ENCODE measurements around the gene DRAM1. TPM values are rescaled to one million over a fixed set of nuclear protein-coding genes. Genes with fewer than 3 reads are reported as not detected.

The DRAM1 gene
- total and polyA plus RNA-seq, 3 donors from 2014 or later: 4.4 to 13.1 (median 4.5) TPM

DNA sequence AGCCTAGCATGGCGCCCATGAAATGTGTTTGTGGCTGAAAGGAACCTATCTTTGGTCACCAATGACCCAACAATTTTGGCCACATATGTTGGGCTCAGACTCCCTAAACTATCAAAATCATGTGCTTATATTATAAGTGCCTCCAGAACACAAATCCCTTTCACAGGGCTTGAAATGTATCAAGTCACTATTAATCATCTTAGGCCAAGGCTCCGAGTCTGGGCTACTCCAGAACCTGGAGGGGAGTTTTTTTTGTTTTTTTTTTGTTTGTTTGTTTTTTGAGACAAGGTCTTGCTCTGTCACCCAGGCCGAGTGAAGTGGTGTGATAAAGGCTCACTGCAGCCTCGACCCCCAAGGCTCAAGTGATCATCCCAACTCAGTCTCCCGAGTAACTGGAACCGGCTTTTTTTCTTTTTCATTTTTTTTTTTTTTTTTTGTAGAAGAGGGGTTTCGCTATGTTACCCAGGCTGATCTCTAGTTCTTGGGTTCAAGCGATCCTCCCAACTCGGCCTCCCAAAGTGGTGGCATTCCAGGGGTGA is 989 bp upstream of the DRAM1 start:
- peak overlapping the region; percentile 89 to 96 for H3K27ac ChIP-seq
- H3K36me3 ChIP-seq (ENCODE audit: low read depth, missing control alignments): no peaks in the 10 kb centered on the region
- TF ChIP-seq, protein P1, sequence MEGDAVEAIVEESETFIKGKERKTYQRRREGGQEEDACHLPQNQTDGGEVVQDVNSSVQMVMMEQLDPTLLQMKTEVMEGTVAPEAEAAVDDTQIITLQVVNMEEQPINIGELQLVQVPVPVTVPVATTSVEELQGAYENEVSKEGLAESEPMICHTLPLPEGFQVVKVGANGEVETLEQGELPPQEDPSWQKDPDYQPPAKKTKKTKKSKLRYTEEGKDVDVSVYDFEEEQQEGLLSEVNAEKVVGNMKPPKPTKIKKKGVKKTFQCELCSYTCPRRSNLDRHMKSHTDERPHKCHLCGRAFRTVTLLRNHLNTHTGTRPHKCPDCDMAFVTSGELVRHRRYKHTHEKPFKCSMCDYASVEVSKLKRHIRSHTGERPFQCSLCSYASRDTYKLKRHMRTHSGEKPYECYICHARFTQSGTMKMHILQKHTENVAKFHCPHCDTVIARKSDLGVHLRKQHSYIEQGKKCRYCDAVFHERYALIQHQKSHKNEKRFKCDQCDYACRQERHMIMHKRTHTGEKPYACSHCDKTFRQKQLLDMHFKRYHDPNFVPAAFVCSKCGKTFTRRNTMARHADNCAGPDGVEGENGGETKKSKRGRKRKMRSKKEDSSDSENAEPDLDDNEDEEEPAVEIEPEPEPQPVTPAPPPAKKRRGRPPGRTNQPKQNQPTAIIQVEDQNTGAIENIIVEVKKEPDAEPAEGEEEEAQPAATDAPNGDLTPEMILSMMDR (IDR thresholded peaks at IDR 0.05): no peak
- TF ChIP-seq POLR2A (IDR thresholded peaks at IDR 0.05): no peak
- 30 to 32% methylated on average over 9 of the region's 9 CpGs for WGBS, 2 donors
- H3K4me1 ChIP-seq: no peaks in the 10 kb centered on the region
- intact Hi-C loops (cut with DNase I; ENCODE audit: low total_unique reads): no loop called here
- no peak for DNase-seq
- H3K4me3 ChIP-seq: peak overlapping the region; percentile 86 to 88
- H3K9me3 ChIP-seq: no peaks in the 10 kb centered on the region
- H3K27me3 ChIP-seq: no peaks in the 10 kb centered on the region

DNA sequence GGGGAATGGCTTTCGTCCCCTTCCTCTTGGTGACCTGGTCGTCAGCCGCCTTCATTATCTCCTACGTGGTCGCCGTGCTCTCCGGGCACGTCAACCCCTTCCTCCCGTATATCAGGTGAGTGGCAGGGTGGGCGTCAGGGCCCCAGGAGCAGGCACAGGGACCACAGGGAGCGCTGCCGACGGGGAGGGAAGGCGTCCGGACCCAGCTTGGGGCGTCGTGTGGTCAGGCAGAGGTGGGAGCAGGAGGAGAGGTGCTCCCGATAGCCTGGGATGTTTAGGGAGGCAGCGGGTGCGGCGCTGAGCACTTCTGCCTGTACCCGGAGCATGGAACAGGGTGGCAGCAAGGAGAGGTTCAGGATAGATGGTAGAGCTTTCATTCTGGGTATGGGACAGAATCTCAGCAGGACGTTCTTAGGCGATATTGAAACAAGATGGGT is 444 bp downstream of the DRAM1 start:
- intact Hi-C loops (cut with DNase I; ENCODE audit: low total_unique reads): no loop called here
- TF ChIP-seq, protein P1 (IDR thresholded peaks at IDR 0.05): no peak
- no peak for TF ChIP-seq POLR2A (IDR thresholded peaks at IDR 0.05)

GRCh38 chr12:101878243-101878821 is 952 bp downstream of the DRAM1 start:
- H3K4me3 ChIP-seq: peak overlapping the region; percentile 86 to 88
- no peaks in the 10 kb centered on the region for H3K4me1 ChIP-seq
- peak overlapping the region; percentile 89 to 96 for H3K27ac ChIP-seq
- WGBS, 2 donors: 15 to 28% methylated on average over 7 of the region's 7 CpGs
- no peaks in the 10 kb centered on the region for H3K9me3 ChIP-seq
- TF ChIP-seq, protein P1 (IDR thresholded peaks at IDR 0.05): no peak
- no peak for TF ChIP-seq POLR2A (IDR thresholded peaks at IDR 0.05)
- no peaks in the 10 kb centered on the region for H3K27me3 ChIP-seq
- DNase-seq: no peak
- H3K36me3 ChIP-seq (ENCODE audit: low read depth, missing control alignments): no peaks in the 10 kb centered on the region
- intact Hi-C loops (cut with DNase I; ENCODE audit: low total_unique reads): no loop called here

More for the DNA sequence above, 444 bp downstream of the DRAM1 start:
- Histone ChIP-seq H3K4me3 (peak overlapping the region; percentile 86 to 88), H3K27me3 (no peaks in the 10 kb centered on the region), H3K4me1 (no peaks in the 10 kb centered on the region), H3K36me3 (ENCODE audit: low read depth, missing control alignments) (no peaks in the 10 kb centered on the region), H3K27ac (peak overlapping the region; percentile 89 to 96), H3K9me3 (no peaks in the 10 kb centered on the region)
- 0 to 2% methylated on average over 24 of the region's 24 CpGs for WGBS, 2 donors
- DNase-seq: peak; percentile 31

DNA sequence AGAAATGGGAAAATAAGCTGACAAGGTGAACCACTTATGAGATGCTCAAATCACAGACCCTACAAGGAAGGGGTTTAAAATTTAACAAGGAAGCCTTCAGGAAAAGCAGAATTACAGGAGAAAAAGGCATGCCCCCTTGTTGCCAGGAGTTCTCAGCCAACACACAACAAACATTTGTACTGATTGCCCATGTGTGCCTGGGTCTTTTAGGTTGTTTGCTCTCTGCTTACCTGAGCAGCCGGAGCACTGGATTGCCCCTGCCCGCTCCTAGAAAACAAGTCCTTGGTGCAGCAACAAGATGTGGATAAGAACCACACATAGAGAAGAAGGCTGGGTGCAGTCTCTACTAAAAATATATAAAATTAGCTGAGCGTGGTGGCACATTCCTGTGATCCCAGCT is 3.4 kb downstream of the DRAM1 start:
- intact Hi-C loops (cut with DNase I; ENCODE audit: low total_unique reads): no loop called here
- Histone ChIP-seq H3K9me3 (no peaks in the 10 kb centered on the region), H3K27me3 (no peaks in the 10 kb centered on the region), H3K4me3 (no peak overlapping the region), H3K27ac (no peak overlapping the region), H3K4me1 (no peaks in the 10 kb centered on the region), H3K36me3 (ENCODE audit: low read depth, missing control alignments) (no peaks in the 10 kb centered on the region)
- no peak for DNase-seq
- no peak for TF ChIP-seq POLR2A (IDR thresholded peaks at IDR 0.05)
- TF ChIP-seq, protein P1 (IDR thresholded peaks at IDR 0.05): no peak
- WGBS, 2 donors: 95% methylated on average over 3 of the region's 3 CpGs

GRCh38 chr12:101881228-101881627 is 3.8 kb downstream of the DRAM1 start:
- H3K4me1 ChIP-seq: no peaks in the 10 kb centered on the region
- no peaks in the 10 kb centered on the region for H3K9me3 ChIP-seq
- H3K27ac ChIP-seq: no peak overlapping the region
- TF ChIP-seq, protein P1 (IDR thresholded peaks at IDR 0.05): no peak
- no peak for TF ChIP-seq POLR2A (IDR thresholded peaks at IDR 0.05)
- H3K4me3 ChIP-seq: no peak overlapping the region
- intact Hi-C loops (cut with DNase I; ENCODE audit: low total_unique reads): no loop called here
- DNase-seq: no peak
- H3K27me3 ChIP-seq: no peaks in the 10 kb centered on the region
- 90 to 95% methylated on average over 4 of the region's 4 CpGs for WGBS, 2 donors
- H3K36me3 ChIP-seq (ENCODE audit: low read depth, missing control alignments): no peaks in the 10 kb centered on the region
